Ishikawa (cell line): ENCODE results near the gene FBLIM1.

ENCODE experiments used
- CEBPB ChIP-seq: IDR thresholded peaks from 2 replicates; pipeline ENCODE4 v1.6.1; 2012
- CREB1 ChIP-seq: IDR thresholded peaks from 2 replicates; pipeline ENCODE4 v1.6.1; 2012; ENCODE audit warnings: low read depth
- EGR1 ChIP-seq: IDR thresholded peaks from 2 replicates; pipeline ENCODE4 v1.6.1; 2012
- FOXM1 ChIP-seq: IDR thresholded peaks from 2 replicates; pipeline ENCODE4 v1.6.1; 2012; ENCODE audit warnings: low read depth, borderline replicate concordance
- MAX ChIP-seq: IDR thresholded peaks from 2 replicates; pipeline ENCODE4 v1.6.1; 2012
- NFIC ChIP-seq: IDR thresholded peaks from 2 replicates; pipeline ENCODE4 v1.6.1; 2012
- RAD21 ChIP-seq: IDR thresholded peaks from 2 replicates; pipeline ENCODE4 v1.6.1; 2012; ENCODE audit warnings: low read depth
- REST ChIP-seq: IDR thresholded peaks from 2 replicates; pipeline ENCODE4 v1.6.1; 2012; ENCODE audit warnings: low read depth, mild to moderate bottlenecking
- TAF1 ChIP-seq: IDR thresholded peaks from 2 replicates; pipeline ENCODE4 v1.6.1; 2012; ENCODE audit warnings: low read depth, mild to moderate bottlenecking
- TCF12 ChIP-seq: IDR thresholded peaks from 2 replicates; pipeline ENCODE4 v1.6.1; 2012; ENCODE audit warnings: low read depth
- TEAD4 ChIP-seq: IDR thresholded peaks from 2 replicates; pipeline ENCODE4 v1.6.1; 2012
- USF1 ChIP-seq: IDR thresholded peaks from 2 replicates; pipeline ENCODE4 v1.6.1; 2012
- ZBTB7A ChIP-seq: IDR thresholded peaks from 2 replicates; pipeline ENCODE4 v1.6.1; 2012; ENCODE audit warnings: low read depth

The FBLIM1 gene

GRCh38 chr1:15777909-15778707 is 19.5 kb downstream of the FBLIM1 start:
- no peak for TF ChIP-seq RAD21
- no peak for TF ChIP-seq FOXM1
- TF ChIP-seq TCF12: no peak
- TF ChIP-seq USF1: no peak
- no peak for TF ChIP-seq TAF1
- TF ChIP-seq MAX: no peak
- TF ChIP-seq ZBTB7A: no peak
- TF ChIP-seq REST: peak; percentile 29; the same call in 1 of the 2 replicates

GRCh38 chr1:15785683-15786082 is 27.1 kb downstream of the FBLIM1 start:
- TF ChIP-seq MAX: no peak
- TF ChIP-seq NFIC: no peak

GRCh38 chr1:15786581-15786980 is 28.0 kb downstream of the FBLIM1 start:
- TF ChIP-seq TEAD4: no peak
- no peak for TF ChIP-seq EGR1
- no peak for TF ChIP-seq TAF1
- no peak for TF ChIP-seq REST
- 0 out of 2 replicates have a peak, but pooled peaks have one; percentile 31 for TF ChIP-seq ZBTB7A
- peak; percentile 35; the same call in 1 of the 2 replicates for TF ChIP-seq NFIC

- TF ChIP-seq ZBTB7A: no peak
- TF ChIP-seq MAX: no peak
- TF ChIP-seq CREB1: no peak
- no peak for TF ChIP-seq CEBPB
Observed at GRCh38 chr1:15788624-15789301, 30.2 kb downstream of the FBLIM1 start.

- TF ChIP-seq NFIC (no peak), RAD21 (no peak), FOXM1 (no peak), CREB1 (no peak)
Observed at GRCh38 chr1:15796086-15796462, 37.5 kb downstream of the FBLIM1 start.

GRCh38 chr1:15797614-15798390 is 39.2 kb downstream of the FBLIM1 start:
- TF ChIP-seq CEBPB: no peak
